ENCODE results near the gene C13orf42.

C13orf42 gene

GRCh38 chr13:51122868-51123566 is 11.9 kb upstream of the C13orf42 start:
- in situ Hi-C loops (cut with MboI; ENCODE audit: low sequenced_read_pairs) = loop anchor here (10.0 kb wide), 1 partner anchor 672 kb away; no protein-coding TSS in a partner anchor

GRCh38 chr13:51120873-51121272 is 9.8 kb upstream of the C13orf42 start:
- in situ Hi-C loops (cut with MboI; ENCODE audit: low sequenced_read_pairs) = loop anchor here (10.0 kb wide), 1 partner anchor 674 kb away; no protein-coding TSS in a partner anchor

- in situ Hi-C loops (cut with MboI; ENCODE audit: low sequenced_read_pairs) = no loop called here
These were observed 7.8 kb upstream of the C13orf42 start for GRCh38 chr13:51118809-51119431.

- in situ Hi-C loops (cut with MboI; ENCODE audit: low sequenced_read_pairs) = no loop called here
These were observed 2.9 kb upstream of the C13orf42 start for GRCh38 chr13:51113969-51114368.

GRCh38 chr13:51113186-51113881 is 2.3 kb upstream of the C13orf42 start:
- in situ Hi-C loops (cut with MboI; ENCODE audit: low sequenced_read_pairs) = no loop called here

GRCh38 chr13:51112771-51113170 is 1.7 kb upstream of the C13orf42 start:
- in situ Hi-C loops (cut with MboI; ENCODE audit: low sequenced_read_pairs) = no loop called here

GRCh38 chr13:51111997-51112396 is 923 bp upstream of the C13orf42 start:
- in situ Hi-C loops (cut with MboI; ENCODE audit: low sequenced_read_pairs) = no loop called here

GRCh38 chr13:51107996-51108395 is 3.1 kb downstream of the C13orf42 start:
- in situ Hi-C loops (cut with MboI; ENCODE audit: low sequenced_read_pairs) = no loop called here

- in situ Hi-C loops (cut with MboI; ENCODE audit: low sequenced_read_pairs) = no loop called here
These were observed 6.0 kb downstream of the C13orf42 start for GRCh38 chr13:51105046-51105445.

- in situ Hi-C loops (cut with MboI; ENCODE audit: low sequenced_read_pairs) = no loop called here
These were observed 9.3 kb downstream of the C13orf42 start for GRCh38 chr13:51101636-51102235.

GRCh38 chr13:51097353-51098043 is 13.6 kb downstream of the C13orf42 start:
- in situ Hi-C loops (cut with MboI; ENCODE audit: low sequenced_read_pairs) = loop anchor here (25.0 kb wide), 1 partner anchor 1435 kb away; no protein-coding TSS in a partner anchor

- in situ Hi-C loops (cut with MboI; ENCODE audit: low sequenced_read_pairs) = loop anchor here (25.0 kb wide), 1 partner anchor 1434 kb away; no protein-coding TSS in a partner anchor
These were observed 14.9 kb downstream of the C13orf42 start for GRCh38 chr13:51096131-51096530.

- in situ Hi-C loops (cut with MboI; ENCODE audit: low sequenced_read_pairs) = loop anchor here (25.0 kb wide), 1 partner anchor 1431 kb away; no protein-coding TSS in a partner anchor
These were observed 17.5 kb downstream of the C13orf42 start for GRCh38 chr13:51093574-51093973.

- in situ Hi-C loops (cut with MboI; ENCODE audit: low sequenced_read_pairs) = loop anchor here (25.0 kb wide), 1 partner anchor 1430 kb away; no protein-coding TSS in a partner anchor
These were observed 19.2 kb downstream of the C13orf42 start for GRCh38 chr13:51091839-51092238.

- in situ Hi-C loops (cut with MboI; ENCODE audit: low sequenced_read_pairs) = loop anchor here (25.0 kb wide), 1 partner anchor 1421 kb away; no protein-coding TSS in a partner anchor
These were observed 27.4 kb downstream of the C13orf42 start for GRCh38 chr13:51083706-51084105.

GRCh38 chr13:51080478-51081065 is 30.5 kb downstream of the C13orf42 start:
- in situ Hi-C loops (cut with MboI; ENCODE audit: low sequenced_read_pairs) = loop anchor here (25.0 kb wide), 1 partner anchor 1418 kb away; no protein-coding TSS in a partner anchor

GRCh38 chr13:51071493-51071892 is 39.6 kb downstream of the C13orf42 start:
- in situ Hi-C loops (cut with MboI; ENCODE audit: low sequenced_read_pairs) = loop anchor here (25.0 kb wide), 1 partner anchor 1109 kb away; no protein-coding TSS in a partner anchor

GRCh38 chr13:51070005-51070649 is 40.9 kb downstream of the C13orf42 start:
- in situ Hi-C loops (cut with MboI; ENCODE audit: low sequenced_read_pairs) = loop anchor here (25.0 kb wide), 1 partner anchor 1108 kb away; no protein-coding TSS in a partner anchor

- in situ Hi-C loops (cut with MboI; ENCODE audit: low sequenced_read_pairs) = loop anchor here (25.0 kb wide), 1 partner anchor 1106 kb away; no protein-coding TSS in a partner anchor
These were observed 42.6 kb downstream of the C13orf42 start for GRCh38 chr13:51068501-51068900.
